ENCODE measurements around the gene ARMC5. TPM values are rescaled to one million over a fixed set of nuclear protein-coding genes. Genes with fewer than 3 reads are reported as not detected.

ARMC5 gene
- total RNA-seq, 1 experiment from 2014 or later: 11.8 TPM

GRCh38 chr16:31507617-31507928 lies 48.3 kb downstream of the ARMC5 start:
- peak overlapping the region; percentile 96 for H3K9ac ChIP-seq (ENCODE audit: low read length)
- ChIA-PET CTCF (no interaction called here), POLR2A (interaction anchor here (0.6 to 1.2 kb wide), 2 partner anchors 48 to 408 kb away, joined by 3 to 6 read pairs; no protein-coding TSS in a partner anchor), RAD21 (ENCODE audit: low non-redundant PET in 1 of 2, low total read pairs in 2 of 2, uncharacterized antibody in 2 of 2, unreplicated experiment in 2 of 2) (no interaction called here)
- ATAC-seq (peak; percentile 43), DNase-seq (ENCODE audit: low read depth, low spot score) (no peak)
- H3K79me2 ChIP-seq (ENCODE audit: insufficient read depth, low read length): peaks cover 16% of the 10 kb centered on the region
- H3K9me2 ChIP-seq (ENCODE audit: insufficient read depth): no peaks in the 10 kb centered on the region
- no TSS peak for BruUV-seq (replicated peaks)
- H3K4me2 ChIP-seq (ENCODE audit: low read length): peak overlapping the region; percentile 78
- peaks cover 0 to 3% of the 10 kb centered on the region in 2 experiments; a peak in 1 of 4 replicates for H3K36me3 ChIP-seq (ENCODE audit: control insufficient read depth in 1 of 2, insufficient read depth in 2 of 2, low read length in 2 of 2)
- peak overlapping the region; percentile 97 to 98 for H3K4me3 ChIP-seq (replicated peaks in 1 of 2; ENCODE audit: low read depth in 1 of 2, low read length in 2 of 2)
- no peaks in the 10 kb centered on the region for H3K9me3 ChIP-seq (ENCODE audit: control insufficient read depth in 1 of 2, insufficient read depth in 1 of 2, low read depth in 1 of 2, low read length in 2 of 2)
- peak overlapping the region; percentile 76 for H3K27ac ChIP-seq (ENCODE audit: low read depth, low read length)
- H4K20me1 ChIP-seq (ENCODE audit: insufficient read depth): no peaks in the 10 kb centered on the region
- no peak for TF ChIP-seq RAD21 (IDR thresholded peaks at IDR 0.05; ENCODE audit: low read depth)
- no peak for TF ChIP-seq ATF3 (IDR thresholded peaks at IDR 0.05)
- TF ChIP-seq ELF1 (IDR thresholded peaks at IDR 0.05; ENCODE audit: borderline replicate concordance, low read depth): no peak
- no peak for TF ChIP-seq CBX3 (IDR thresholded peaks at IDR 0.05; ENCODE audit: low read depth)
- no peak for TF ChIP-seq SIN3A (IDR thresholded peaks at IDR 0.05; ENCODE audit: low read depth)
- TF ChIP-seq, protein P1, sequence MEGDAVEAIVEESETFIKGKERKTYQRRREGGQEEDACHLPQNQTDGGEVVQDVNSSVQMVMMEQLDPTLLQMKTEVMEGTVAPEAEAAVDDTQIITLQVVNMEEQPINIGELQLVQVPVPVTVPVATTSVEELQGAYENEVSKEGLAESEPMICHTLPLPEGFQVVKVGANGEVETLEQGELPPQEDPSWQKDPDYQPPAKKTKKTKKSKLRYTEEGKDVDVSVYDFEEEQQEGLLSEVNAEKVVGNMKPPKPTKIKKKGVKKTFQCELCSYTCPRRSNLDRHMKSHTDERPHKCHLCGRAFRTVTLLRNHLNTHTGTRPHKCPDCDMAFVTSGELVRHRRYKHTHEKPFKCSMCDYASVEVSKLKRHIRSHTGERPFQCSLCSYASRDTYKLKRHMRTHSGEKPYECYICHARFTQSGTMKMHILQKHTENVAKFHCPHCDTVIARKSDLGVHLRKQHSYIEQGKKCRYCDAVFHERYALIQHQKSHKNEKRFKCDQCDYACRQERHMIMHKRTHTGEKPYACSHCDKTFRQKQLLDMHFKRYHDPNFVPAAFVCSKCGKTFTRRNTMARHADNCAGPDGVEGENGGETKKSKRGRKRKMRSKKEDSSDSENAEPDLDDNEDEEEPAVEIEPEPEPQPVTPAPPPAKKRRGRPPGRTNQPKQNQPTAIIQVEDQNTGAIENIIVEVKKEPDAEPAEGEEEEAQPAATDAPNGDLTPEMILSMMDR (IDR thresholded peaks at IDR 0.05 in 2 of 3, conservative IDR thresholded peaks at IDR 0.05 in 1 of 3; ENCODE audit: borderline replicate concordance in 1 of 3, insufficient read depth in 1 of 3, low read depth in 2 of 3, low read length in 2 of 3): no peak
- no peak for TF ChIP-seq TCF7L2 (IDR thresholded peaks at IDR 0.05; ENCODE audit: borderline replicate concordance, extremely low read depth, insufficient read depth, insufficient read length)
- TF ChIP-seq ZNF274 (IDR thresholded peaks at IDR 0.05; ENCODE audit: low read depth, low read length): no peak
- TF ChIP-seq, protein P2, sequence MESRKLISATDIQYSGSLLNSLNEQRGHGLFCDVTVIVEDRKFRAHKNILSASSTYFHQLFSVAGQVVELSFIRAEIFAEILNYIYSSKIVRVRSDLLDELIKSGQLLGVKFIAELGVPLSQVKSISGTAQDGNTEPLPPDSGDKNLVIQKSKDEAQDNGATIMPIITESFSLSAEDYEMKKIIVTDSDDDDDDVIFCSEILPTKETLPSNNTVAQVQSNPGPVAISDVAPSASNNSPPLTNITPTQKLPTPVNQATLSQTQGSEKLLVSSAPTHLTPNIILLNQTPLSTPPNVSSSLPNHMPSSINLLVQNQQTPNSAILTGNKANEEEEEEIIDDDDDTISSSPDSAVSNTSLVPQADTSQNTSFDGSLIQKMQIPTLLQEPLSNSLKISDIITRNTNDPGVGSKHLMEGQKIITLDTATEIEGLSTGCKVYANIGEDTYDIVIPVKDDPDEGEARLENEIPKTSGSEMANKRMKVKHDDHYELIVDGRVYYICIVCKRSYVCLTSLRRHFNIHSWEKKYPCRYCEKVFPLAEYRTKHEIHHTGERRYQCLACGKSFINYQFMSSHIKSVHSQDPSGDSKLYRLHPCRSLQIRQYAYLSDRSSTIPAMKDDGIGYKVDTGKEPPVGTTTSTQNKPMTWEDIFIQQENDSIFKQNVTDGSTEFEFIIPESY (IDR thresholded peaks at IDR 0.05; ENCODE audit: extremely low read depth, insufficient replicate concordance, low read length): no peak
- no peak for TF ChIP-seq EGR1 (IDR thresholded peaks at IDR 0.05; ENCODE audit: low read depth)
- TF ChIP-seq SP1 (IDR thresholded peaks at IDR 0.05; ENCODE audit: low read depth): no peak
- no peak for TF ChIP-seq JUND (IDR thresholded peaks at IDR 0.05)
- TF ChIP-seq EZH2 (IDR thresholded peaks at IDR 0.05): no peak
- TF ChIP-seq FOSL1 (IDR thresholded peaks at IDR 0.05; ENCODE audit: low read depth): no peak
- no peak for TF ChIP-seq YY1 (IDR thresholded peaks at IDR 0.05; ENCODE audit: extremely low read depth, insufficient replicate concordance, low read depth, low read length)
- TF ChIP-seq SRF (IDR thresholded peaks at IDR 0.05; ENCODE audit: low read depth): no peak
- TF ChIP-seq, protein P3, sequence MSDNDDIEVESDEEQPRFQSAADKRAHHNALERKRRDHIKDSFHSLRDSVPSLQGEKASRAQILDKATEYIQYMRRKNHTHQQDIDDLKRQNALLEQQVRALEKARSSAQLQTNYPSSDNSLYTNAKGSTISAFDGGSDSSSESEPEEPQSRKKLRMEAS (IDR thresholded peaks at IDR 0.05): no peak
- TF ChIP-seq ZFX (IDR thresholded peaks at IDR 0.05): no peak
- no peak for TF ChIP-seq EZH2phosphoT487 (IDR thresholded peaks at IDR 0.05; ENCODE audit: borderline replicate concordance)
- H2AFZ ChIP-seq (ENCODE audit: low read depth, low read length, poor library complexity, severe bottlenecking): no peak overlapping the region
- no peaks in the 10 kb centered on the region for H3K27me3 ChIP-seq (ENCODE audit: insufficient read depth, low read length)
- intact Hi-C loops (cut with micrococcal nuclease): loop anchor here (10.0 kb wide), 1 partner anchor 367 kb away; the partner anchor contains the start of gene ZNF267
- H3K4me1 ChIP-seq (ENCODE audit: control insufficient read depth in 1 of 2, insufficient read depth in 2 of 2, low read length in 2 of 2): peaks cover 14 to 20% of the 10 kb centered on the region in 2 experiments; a peak in 3 of 4 replicates

Data from HCT116 (cell line).